ENCODE results near the gene KIT.

KIT gene

DNA sequence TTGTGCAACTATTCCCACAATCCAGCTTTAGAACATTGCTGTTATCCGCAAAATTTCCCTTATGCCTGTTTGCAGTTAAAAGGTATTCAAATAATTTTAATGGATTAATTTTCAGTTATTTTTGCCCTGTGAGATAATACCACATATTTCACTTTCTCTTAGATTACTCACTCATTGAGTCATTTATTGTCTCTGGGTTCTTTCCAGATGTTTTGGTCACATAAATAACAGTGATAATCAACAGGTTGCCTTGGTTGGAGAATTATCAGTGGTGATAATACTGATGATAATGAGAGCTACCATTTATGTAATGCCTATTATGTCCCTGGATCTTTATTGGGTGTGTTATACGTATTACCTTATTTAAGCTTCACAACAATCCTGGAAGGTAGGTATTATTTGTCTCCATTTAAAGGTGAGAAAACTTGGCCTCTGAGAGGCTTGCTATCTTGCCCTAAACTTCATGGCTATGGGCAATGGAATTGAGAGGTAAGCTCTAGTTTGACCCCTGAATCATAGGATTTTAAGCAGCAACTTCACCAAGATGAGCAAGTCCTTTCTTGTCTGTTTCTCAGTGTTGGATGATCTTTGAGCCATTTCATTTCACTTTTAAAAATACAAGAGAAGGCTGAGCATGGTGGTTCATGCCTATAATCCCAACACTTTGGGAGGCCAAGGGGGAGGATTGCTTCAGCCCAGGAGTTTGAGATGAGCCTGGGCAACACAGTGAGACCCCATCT, 87.4 kb downstream of the KIT start:
- no peak for DNase-seq (ENCODE audit: low spot score)

DNA sequence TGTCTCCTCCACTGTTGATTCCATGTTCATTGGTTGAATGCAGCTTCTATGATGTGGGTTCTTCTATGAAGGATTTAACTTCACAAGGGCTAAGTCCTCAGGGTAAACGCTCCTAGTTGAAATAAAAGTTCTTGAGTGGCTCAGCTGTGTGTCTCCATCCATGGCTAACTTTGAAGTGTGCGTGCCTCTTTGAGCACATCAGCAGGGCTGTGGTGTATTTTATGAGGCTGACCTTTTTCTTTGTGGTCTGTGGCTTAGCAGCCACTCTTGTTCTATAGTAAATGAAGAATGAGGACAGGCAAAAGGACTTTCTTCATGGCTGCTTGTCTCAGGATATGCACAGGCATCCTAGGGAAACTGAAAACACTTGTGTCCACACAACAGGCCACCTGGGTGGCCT, 88.5 kb downstream of the KIT start:
- DNase-seq (ENCODE audit: low spot score), result no peak

DNA sequence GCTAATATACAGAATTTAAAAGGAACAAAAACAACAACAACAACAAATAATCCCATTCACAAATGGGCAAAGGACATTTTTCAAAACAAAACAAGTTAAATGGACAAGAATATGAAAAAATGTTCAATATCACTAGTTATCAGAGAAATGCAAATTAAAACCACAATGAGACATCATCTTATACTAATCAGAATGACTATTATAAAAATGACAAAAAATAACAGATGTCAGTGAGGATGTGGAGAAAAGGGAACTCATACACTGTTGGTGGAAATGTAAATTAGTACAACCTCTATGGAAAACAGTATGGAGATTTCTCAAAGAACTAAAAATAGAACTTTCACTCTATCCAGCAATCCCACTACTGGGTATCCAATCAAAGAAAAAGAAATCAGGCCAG, 92.6 kb downstream of the KIT start:
- DNase-seq (ENCODE audit: low spot score), result no peak

DNA sequence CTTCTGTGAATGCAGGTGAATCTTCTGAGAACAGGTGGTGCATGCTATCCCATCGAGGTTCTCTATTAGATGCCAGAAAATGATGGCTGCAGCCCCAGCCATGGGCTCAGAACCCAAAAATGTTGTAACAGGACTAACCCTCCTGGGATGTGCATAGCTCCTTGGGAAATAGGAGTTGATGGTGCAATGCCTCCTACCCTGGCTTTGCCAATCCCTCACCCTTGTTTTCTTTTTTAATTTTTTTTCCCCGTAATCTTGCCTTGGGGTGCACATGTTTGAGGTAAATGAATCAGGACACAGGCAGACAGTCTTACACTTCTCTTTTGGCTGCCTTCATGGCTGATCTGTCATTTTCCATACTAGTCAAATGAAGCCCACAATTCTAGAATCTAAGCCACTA, 96.6 kb downstream of the KIT start:
- no peak for DNase-seq (ENCODE audit: low spot score)

DNA sequence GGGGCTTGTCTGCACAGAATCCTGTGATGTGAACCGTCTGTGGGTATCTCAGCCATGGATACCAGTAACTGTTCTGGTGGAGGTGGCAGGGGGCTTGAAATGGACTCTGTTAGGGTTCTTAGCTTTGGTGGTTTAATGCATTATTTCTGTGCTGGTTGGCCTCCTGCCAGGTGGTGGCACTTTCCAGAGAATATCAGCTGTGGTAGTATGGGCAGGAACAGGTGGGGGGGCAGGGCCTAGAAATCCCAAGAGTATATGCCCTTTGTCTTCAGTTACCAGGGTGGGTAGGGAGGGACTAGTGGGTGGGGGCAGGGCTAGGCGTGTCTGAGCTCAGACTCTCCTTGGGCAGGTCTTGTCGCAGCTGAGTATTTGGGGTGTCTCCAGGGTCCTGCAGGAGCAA, 106.7 kb downstream of the KIT start:
- DNase-seq (ENCODE audit: low spot score), result no peak

DNA sequence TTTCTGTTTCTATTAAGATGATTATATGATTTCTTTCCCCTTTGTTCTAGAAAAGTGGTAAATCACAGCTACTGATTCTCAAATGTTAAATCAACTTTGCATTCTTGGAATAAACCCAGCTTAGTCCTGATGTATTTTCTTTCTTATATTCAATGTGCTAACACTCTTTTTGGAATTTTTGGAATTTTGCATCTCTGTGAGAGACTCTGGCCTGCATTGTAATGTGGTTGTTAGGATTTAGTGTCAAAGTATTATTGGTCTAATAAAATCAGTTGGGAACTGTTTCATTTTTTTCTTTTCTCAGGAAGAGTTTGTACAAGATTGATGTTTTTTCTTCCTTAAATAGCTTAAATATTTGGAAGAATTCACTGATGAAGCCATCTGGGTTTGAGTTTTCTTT, 109.6 kb downstream of the KIT start:
- DNase-seq (ENCODE audit: low spot score), result no peak

DNA sequence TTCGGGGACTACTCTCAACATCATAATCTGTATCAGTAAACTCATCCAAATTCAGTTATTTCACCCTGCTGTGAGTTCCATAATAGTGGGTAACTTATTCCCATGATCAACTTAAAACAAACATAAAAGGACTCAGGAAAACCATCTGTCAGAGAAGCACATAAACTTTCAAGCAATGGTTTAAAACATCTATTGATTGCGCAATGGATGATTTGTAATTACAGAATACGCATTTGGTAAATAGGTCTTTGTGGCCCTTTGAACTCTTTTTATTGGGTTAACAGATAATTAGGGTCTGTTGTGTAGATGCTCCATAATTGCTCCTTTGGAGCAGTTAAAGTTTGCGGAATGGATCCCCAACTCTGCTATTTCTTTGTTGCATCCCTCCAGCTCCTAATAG, 115.3 kb downstream of the KIT start:
- no peak for DNase-seq (ENCODE audit: low spot score)

DNA sequence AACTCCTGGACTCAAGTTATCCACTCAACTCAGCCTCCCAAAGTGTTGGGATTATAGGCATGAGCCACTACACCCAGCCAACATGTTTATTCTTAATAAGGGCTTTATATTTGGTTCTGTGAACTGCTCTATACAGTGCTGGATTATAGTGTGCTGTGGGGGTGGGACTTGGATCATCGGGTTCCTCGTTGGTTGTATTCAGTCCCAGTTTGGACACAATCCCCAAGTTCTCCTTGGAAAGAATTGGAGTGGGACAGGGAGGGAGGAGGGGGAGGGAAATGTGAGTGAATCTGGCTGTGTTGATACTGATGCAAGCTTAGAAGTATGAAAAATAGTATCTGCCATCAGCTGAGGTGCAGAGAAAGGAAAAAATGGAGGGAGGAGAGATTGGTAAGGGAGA, 121.3 kb downstream of the KIT start:
- no peak for DNase-seq (ENCODE audit: low spot score)

DNA sequence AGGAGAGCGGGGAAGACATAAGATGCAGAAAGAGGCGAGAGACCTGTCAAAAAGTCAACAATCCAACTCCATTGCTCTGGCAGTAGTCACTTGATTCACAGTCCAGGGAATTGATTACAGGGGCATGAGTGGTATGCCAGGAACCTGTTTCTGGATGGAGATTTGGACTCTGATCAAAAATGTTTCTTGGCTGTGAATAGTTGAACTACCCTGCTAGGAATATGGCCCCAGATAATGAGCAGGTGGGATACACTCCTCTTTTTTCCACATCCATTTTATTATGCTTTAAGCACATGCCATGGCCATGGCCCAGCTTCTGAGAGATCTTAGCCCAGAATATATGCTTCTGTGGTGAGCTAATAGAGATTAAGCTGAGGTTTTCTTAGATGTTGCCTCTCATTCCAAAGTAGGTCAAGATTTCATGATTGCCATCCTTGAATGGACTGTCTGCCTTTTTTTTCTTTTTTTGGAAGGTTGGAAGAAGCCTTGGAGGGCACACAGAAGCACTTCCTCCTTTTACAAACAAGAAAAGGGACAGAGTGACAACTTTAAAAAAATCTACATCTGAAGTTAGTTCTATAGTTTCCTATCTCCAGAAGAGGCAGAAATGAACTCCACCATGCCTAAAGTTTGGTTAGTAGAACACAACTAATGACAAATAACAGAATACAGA, 121.9 kb downstream of the KIT start:
- DNase-seq (ENCODE audit: low spot score), result no peak

DNA sequence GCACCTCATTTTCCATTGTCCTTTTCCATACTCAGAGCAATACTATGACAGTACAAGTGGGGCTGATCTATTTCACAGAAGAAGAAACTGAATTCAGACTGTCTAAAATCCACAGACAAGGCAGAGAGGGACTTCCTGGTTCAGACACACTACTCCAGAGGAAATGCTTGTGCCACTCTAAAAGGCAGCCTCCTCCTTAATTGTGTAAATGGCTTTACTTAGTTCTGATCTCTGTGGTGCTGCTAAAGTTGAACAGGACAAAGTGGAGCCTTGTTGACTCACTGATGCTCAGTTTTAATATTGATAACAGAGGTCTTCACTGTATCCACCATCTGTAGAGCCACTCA, 122.4 kb downstream of the KIT start:
- DNase-seq (ENCODE audit: low spot score), result no peak

DNA sequence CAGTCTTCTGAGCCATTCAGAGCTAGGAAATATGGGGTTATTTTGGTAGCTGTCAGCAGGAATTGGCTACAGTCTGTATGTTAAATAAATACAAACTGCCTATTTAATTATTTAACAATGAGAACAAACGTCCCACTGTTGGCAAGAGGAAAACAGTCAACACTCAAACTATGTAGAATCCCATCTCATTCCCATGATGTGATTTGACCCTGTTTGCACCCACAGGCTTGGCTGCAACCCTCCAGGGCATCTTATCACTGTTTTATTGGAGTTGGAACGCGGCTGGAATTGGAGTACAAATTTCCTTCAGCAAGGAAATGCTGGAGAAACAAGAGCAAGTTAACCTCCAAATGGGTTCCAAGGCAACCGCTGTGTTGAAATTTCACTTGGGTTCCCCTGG, 124.0 kb downstream of the KIT start:
- no peak for DNase-seq (ENCODE audit: low spot score)

DNA sequence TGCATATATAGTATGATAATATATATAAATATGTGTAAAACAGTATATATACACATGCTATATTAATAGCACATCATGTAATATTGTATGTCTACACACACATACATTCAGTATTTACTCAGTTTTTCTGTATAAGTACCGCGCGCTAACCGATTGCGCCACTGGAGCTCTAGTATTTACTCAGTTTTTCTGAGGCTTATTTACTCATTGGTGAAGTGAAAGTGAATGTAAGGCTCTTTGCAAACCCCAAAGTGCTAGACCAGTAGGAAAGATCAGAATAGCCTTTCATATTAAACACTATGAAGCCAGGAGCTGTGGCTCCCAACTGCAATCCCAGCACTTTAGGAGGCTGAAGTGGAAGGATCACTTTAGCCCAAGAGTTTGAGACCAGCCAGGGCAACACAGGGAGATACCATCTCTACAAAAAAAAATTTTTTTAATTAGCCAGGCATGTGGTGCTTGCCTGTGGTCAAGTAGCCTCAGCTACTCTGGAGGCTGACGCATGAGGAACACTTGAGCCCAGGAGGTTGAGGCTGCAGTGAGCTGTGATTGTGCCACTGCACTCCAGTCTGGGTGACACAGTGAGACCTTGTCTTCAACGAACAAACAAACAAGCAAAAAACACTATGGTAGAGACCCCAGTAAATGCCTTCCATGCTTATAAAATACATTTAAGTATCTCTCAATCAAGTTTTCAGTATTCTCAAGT, 125.8 kb downstream of the KIT start:
- DNase-seq (ENCODE audit: low spot score), result no peak

DNA sequence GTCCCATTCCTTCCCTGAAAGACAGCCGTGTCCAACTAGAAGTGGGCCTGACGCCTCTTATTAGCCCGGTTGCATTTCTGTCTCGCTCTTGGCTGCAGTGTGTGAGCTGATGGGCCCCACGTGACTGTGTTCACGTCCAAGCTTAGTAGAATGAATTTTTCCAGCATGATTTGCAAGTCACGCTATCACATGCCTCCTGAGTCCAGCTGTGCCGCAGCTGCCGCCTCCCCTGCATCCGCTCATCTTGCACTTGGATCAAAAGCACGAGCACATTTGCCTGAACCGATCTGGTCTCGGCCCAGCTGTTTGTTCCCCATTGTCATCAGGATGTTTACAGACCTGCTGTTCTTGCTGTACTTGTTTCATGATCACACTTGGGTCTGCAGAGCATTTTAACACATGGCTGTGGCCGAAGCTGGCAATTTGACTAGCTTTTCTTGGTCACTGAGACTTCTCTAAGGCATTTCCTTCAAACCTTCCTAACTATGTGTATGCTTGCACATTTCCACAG, 126.5 kb downstream of the KIT start:
- no peak for DNase-seq (ENCODE audit: low spot score)

Data from RKO (cell line).